Activated CD8-positive, alpha-beta memory T cell treated with anti-CD3 and anti-CD28 coated beads, Interleukin-2, amount 50 U/mL, for 24 hours (primary cell): Measurements from ENCODE around the gene RIC3.

ENCODE experiments used
- DNase-seq: peaks from one replicate; pipeline ENCODE4 v3.0.0-alpha.2; 2020; ENCODE audit errors: extremely low read depth

RIC3 gene

DNA sequence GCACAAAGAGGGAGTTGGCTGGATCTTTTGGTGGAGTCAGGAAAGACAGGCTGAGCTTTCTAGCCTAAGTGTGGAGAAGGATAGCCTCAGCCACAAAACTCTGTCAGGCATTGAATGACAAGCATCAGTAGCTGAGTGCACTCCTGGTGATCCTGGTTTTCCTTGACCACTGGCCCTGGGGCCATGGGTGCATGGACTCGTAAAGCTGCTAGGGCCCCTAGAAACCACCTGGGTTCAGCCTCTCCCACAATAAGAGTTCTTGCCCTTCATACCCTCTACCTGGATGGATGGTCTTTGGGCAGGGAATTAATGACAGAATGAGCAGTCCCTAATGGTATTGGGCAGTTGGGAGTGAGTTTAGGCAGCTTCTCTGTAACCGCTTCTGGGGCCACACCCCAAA is 64.9 kb downstream of the RIC3 start:
- DNase-seq: no peak

DNA sequence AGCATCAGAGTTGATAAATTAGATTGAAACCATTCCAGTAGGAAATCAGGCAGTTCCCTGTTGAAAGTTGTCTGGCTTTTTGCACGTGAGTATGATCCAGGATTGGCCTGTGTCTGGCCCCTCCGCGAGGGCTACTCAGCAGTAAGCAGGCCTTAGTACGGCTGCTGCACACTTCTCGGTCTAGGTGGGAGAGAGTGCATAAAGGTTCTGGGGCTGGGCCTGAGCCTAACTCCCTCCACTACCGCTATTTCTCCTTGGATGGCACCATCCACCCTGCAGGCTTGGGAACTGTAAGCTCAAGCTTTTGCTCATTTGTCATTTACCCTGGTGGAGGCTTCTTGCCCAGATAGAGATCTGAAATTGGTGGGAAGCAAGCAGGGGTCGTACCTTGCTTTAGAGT is 65.9 kb downstream of the RIC3 start:
- no peak for DNase-seq

DNA sequence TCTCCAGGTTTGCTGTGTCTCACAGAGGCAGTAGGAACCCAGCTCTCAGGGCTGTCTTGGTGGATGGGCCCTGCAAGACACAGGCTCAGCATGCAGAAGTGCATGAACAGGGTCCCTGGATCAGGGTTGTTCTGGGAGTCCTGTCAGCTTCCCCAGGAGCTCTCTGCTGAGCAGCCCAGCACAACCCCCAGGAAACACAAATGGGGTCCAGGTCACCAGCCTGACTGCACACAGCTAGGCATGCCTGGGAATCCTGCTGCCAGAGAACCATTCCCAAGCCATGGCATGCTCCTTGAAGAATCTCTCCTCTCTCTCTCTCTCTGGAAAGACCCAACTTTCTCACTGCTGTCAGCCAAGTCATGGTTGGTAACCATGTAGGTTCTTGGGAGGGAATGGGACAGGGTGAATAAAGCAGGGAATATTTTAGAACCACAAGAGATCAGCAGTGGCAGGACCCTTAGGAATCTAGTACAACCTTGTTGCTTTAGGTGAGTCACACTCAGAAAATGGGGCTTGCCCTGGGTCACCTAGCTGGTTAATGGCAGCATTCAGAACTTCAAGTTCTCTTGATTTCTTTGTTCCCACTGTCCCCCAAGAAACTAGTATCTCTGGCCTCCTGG is 66.4 kb downstream of the RIC3 start:
- no peak for DNase-seq

DNA sequence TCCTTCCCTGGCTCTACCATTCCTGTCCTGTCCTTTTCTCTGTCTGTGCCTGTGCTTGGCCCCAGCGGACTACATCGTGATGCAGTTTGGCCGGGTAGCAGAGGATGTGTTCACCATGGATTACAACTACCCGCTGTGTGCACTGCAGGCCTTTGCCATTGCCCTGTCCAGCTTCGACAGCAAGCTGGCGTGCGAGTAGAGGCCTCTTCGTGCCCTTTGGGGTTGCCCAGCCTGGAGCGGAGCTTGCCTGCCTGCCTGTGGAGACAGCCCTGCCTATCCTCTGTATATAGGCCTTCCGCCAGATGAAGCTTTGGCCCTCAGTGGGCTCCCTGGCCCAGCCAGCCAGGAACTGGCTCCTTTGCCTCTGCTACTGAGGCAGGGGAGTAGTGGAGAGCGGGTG is 67.4 kb downstream of the RIC3 start:
- no peak for DNase-seq

DNA sequence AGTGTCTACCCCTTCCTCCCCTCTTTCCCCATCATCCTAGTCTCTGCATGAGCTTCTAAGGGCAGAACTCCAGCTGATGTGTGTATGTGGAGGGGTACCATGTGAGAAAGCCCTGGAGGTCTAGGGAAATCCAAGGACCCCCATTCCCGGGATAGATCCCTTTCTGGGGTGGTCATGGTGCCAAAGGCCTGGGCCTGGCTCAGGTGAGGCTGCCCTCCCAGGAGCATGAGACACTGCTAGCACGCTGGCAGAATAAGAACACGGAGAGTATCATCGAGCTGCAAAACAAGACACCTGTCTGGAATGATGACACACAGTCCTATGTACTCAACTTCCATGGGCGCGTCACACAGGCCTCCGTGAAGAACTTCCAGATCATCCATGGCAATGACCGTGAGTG is 68.2 kb downstream of the RIC3 start:
- no peak for DNase-seq

DNA sequence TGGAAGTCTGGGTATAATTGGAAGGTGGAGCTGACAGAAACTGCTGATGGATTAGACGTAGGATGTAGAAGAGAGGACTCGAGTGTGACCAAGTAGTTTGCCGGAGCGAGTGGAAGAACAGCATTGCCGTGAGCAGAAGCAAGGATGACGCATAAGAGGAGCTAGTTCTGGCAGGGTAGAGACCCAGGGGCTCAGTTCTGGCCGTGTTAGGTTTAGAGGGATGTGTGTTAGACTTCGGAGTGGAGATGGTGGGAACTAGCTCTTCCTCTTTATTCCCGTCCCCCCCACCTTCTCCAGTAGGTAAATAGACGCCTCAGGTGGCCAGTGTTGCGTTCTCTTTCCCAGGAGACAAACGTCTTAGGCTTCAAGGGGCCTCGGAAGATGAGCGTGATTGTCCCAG is 68.7 kb downstream of the RIC3 start:
- DNase-seq: no peak

DNA sequence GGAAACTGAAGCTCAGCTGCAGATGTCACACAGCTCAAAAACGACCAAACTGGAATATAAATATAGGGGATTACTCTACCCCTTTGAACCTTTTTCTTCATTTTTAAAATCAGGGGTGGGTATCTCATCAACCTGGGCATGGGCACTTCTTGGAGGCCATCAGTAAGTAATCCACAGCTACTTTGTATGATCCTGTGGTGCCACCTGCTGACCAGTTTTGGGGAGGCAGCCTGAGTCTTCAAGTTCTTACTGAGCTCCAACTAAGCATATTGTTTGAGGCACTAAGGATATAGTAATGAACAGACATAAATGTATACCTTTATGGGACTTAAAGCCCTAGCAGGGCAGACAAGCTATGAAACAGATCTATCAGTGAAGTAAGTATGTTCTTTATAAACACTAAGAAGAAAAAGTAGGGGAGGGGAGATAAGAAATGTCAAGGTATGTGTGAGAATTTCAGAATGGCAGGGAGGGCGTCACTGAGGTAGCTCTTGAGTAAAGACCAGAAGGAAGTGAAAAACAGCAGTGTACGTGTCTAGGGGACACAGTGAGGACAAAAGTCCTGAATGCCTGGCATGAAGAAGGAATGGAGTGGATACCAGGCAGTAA is 69.4 kb downstream of the RIC3 start:
- peak; percentile 18 for DNase-seq

DNA sequence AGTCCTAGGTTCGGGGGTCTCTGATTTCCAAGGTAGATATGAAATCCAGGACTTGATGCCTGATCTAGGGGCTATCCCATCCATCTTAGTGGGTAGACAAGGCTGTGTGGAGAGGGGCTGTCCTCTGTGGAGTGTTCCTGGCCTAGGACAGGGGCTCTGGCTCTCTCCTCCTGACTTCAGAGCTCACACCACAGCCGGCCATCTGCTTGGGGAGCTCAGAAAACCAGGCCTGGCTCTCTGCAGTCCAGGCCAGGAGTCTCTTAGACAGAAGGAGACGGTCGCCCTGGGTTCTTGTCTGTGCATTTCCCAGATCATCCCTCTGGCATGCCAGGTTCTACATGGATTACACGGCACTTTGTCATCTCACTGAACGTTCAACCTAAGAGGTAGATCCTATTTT is 69.9 kb downstream of the RIC3 start:
- DNase-seq: no peak

DNA sequence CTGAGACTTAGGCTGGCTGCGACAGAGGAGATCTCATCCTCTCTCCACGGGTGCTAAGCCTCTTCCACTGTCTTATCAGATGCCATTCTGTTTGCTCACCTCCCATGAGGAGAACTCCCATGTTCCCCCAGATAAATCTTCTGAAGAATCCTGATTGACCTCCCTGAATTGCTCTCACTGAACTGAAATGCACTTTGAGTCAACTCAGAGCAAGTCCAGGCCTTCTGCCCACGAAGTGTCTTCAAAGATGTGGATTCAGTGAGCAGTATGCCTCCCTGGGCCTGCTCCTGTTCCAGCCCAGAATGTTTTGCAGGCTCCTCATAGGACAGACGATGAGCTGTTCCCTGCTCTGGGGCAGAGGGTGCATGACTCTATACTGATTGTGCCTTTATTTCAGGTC is 70.5 kb downstream of the RIC3 start:
- no peak for DNase-seq

DNA sequence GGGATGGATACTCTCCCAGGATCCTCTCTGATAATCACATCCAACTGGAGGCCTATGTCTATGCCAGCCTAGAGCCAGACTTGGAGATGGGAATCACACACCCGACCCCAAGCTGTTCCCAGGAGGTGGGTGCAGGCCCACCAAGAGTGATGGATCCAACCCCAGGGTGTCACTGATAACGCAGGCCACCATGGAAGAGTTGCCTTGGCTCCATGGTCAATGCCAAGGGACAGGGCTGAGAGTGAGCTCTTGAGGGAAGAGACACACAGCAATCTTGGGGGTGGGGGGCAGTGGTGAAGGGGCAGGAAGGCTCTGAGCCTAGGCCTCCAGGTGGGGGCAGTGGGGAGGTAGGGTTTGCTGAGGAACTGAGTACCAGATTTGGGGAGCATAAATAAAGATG is 70.9 kb downstream of the RIC3 start:
- DNase-seq: no peak

DNA sequence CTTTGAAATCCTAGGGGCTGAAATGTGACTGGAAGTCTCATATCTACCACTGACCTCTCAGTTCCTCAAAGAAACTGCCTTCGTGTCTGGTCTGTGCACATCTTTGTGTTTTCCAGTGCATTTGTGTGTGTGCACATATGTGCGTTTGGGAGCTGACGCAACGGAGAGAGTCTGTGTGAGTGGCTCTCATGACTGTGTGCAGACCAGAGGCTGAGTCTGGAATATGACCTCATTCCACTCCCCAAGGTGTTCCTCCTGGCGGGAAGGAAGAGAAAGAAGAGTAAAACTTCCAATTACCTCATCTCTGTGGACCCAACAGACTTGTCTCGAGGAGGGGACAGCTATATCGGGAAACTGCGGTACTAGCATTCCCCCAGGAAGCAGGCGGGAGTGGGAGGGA is 71.4 kb downstream of the RIC3 start:
- DNase-seq: no peak

DNA sequence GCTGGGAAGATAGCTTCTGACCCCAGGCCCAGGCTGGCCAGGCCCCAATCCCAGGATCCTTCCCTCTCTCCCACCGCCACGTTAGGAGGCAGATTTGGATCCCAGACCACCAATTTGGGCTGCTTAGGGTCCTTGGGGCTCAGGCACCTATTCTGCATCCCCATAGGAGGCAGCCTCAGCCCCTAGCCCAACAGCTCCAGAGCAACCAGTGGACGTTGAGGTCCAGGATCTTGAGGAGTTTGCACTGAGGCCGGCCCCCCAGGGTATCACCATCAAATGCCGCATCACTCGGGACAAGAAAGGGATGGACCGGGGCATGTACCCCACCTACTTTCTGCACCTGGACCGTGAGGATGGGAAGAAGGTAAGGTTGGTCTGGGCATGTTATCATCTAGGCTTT is 71.8 kb downstream of the RIC3 start:
- DNase-seq: no peak

DNA sequence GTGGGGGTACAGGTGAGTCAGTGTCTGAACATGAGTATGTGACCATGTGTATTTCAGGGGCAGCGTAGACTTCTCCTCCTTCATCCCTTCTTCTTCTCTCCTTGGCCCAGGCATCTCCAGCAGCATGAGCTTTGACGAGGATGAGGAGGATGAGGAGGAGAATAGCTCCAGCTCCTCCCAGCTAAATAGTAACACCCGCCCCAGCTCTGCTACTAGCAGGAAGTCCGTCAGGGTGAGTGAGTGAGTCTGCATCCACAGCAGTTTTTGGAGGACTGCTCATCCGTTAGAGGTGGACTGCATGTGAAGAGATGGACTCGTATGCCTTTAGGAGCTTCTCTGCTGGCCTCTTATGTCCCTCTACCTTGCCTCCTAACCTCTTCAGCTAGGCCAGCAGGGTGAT is 72.2 kb downstream of the RIC3 start:
- DNase-seq: no peak

DNA sequence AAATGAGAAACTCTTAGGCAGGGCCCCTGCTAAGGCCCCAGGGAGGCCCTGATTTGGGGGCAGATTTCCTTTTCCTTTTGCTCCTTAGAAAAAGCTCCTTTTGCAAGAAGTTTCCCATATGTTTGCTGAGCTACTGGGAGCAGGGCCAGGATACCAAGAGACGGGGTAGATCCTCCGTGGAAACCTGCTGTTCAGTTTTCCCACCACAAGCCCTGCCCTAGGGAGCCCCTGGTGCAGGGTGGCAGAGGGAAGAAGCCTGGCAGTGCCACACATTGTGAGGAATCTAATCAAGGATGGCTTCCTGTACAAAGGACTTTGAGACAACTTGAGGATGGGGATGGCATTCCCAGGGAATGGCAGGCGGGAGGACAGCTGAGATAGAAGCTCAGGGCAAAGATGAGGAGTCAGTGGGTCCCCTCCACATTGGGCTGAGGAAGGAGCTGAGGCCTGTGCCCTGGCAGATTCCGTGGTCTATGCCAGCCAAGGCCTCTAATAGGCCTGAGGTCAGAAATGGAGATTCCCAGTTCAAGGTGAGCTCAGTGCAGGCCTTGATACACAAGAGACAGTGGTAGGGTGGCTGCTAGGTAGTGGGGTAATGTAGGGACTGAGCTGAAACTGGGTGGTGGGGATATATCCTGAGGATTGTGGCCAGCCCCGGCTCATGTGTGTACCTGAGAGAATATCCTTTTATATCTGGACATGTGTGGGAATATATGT is 72.9 kb downstream of the RIC3 start:
- DNase-seq: no peak

DNA sequence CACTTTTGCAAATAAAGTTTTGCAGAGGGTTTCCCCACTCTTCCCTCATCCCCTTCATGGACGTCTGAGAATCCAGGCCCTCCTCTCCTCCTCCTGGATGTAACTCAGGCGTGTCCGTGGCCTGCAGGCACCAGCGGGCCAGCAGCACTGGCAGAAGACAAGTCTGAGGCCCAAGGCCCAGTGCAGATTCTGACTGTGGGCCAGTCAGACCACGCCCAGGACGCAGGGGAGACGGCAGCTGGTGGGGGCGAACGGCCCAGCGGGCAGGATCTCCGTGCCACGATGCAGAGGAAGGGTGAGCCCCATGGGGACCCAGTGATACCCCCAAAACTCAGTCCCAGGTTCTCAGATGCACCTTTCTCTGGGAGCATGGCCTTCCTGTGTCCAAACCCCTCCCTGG is 73.5 kb downstream of the RIC3 start:
- no peak for DNase-seq

DNA sequence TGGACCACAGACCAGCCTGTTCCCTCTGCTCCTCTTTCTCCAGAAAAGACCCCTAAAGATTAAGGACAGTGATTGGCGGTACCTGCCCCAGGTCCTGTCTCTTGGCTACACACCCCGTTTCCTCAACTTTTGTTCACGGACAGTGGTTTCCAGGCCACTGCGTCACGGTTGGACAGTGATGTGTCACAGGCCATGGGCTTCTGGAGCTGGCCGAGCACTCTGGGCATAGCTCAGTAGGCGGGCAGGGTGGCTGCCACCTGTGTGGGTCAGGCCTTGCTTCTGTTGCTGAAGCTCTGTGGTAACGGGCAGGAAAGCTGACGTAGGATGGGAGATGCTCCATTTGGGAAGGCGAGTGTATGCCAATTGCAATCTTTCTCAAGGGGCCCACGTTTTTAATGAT is 74.2 kb downstream of the RIC3 start:
- DNase-seq: no peak

DNA sequence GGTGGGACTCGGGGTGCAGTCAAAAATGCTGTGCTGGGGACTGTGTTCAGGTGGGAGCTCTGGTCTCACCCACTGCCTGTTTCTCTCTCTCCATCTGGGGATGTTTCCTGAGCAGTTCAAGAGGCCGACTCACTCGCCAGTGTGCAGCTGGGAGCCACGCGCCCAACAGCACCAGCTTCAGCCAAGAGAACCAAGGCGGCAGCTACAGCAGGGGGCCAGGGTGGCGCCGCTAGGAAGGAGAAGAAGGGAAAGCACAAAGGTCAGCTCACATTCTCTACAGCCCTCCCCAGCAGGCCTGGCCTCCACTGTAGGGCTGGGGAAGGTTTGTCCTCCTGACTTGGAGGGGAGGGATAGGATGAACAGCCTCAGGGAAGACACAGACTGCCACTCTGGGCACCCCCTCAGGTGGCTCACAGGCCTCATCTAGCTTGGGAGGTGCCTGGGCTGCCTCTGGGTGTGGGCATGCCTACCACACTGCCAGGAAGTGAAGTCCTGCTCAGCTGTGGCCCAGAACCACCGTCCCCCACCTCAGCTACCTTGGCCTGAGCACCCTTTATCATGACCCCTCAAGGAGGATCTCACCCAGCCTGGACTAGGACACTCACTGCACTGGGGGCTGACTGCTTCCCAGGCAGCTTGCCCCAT is 74.8 kb downstream of the RIC3 start:
- DNase-seq: no peak

DNA sequence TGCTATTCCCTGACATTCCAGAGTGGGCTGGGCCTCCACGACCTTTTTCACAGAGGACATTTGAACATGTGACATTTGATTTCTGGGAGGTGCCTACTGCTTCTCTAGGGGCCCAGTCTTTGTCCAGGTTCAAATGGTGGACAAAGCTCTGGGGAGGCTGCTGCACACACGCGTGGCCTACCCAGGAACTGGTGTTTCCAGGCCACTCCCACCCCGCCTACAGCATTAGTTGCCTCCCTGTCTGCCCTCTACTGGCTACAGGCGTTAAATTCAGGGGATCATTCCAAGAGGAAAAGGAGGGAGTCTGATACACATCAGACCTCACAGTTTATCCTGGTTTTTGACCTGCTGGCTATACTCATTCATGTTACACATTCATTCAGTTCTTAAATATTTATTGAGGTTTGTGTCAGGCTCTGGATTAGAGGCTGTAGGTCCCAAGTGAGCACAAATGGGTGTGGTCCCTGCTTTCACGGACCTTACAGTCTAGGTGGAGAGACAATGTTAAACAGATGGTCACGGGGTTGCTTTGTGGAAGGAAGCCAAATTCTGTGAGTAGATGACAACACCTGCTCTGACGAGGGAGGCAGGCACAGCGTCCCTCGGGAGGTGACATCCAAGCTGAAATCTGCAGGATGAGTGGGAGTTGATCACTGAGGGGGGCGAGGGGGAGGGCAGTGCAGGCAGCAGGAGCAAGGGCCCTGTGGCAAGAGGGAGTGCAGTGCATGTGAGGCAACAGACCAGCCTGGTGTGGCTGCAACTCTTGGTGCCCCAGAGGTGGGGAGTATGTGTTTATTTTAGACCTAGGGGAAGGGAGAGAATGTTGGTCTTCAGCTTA is 76.0 kb downstream of the RIC3 start:
- no peak for DNase-seq

DNA sequence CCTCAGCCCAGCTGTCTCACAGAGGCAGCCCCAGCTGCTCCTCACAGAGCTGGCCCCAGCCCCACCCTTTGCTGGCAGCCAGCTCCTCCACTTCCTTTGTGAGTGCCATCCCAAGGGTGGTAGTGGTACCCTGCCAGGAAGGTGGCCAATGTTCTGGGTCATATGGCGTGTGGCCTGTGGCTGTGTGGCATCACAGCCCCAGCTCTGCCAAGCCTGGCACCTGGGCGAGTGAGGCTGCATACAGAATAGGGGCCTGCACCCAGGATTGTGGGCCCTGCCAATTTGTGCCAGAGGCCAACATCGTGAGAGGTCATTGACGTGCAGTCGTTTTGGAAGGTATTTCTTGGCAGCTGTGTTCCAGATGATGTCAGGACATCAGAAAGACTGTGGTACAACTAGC is 77.1 kb downstream of the RIC3 start:
- DNase-seq: no peak

DNA sequence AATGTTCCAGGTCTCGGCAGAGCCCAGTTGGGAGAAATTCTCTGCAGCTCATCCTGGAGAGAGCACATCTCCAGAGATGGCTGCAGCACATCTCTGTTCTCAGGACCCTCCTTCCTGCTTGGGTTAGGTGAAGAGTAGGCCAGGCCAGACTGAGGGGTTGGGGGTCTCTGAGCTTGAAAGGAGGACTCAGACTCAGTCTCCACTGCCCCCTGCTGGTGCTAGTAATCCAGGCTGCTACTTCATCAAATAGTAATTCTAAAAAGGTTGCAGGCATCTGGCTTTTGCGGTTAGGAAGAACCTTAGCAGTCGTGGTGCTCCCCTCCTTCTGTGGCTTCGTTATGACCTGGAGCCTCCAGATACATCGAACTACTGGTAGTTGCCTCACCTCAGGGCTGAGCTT is 78.1 kb downstream of the RIC3 start:
- no peak for DNase-seq

DNA sequence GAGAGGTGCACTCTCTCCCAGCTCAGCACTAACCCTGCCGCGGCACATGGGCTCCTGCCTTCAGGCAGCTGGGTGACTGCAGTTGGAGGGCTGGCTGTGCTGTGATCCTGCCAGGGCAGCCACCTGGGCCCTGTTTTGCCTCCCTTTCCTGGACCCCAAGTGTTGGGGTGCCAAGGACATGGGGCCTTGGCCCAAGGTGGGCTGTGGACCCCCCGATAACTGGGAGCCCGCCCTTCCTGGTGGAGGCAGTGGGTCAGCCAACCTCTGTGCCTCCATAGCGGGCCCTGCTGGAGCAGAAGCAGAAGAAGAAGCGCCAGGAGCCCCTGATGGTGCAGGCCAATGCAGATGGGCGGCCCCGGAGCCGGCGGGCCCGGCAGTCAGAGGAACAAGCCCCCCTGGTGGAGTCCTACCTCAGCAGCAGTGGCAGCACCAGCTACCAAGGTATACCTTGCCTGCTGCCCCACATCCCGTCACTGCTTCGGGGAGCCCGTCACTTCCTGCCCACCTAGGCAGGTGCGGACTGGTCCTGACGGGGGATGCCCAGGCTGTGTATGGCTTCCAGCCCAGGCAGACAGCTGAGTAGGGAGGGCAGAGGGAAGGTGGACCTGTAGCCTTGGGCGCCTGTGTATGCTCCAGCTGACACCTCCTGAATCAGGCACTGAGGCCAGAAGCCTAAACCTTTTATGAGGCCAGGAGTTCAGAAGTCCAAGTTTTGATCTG is 78.9 kb downstream of the RIC3 start:
- no peak for DNase-seq

DNA sequence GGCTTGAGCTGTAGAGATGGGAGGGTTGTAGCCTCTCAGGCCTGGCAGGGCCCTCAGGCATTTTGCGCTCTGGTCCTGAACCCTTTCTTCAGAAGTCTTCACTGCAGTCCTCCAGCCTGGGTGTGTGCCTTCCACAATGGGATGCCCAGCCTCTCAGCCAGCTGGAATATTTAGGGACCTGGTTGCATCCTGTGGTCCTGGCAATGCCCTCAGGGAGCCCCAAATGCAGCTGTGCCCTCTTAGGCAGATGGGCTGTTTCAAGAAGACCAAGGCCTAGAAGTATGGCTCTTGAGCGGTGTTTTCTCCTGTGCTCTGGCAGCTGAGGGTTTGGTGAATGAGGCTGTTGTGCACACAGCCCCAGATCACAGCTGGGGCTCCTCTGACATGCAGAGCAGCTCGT is 81.1 kb downstream of the RIC3 start:
- no peak for DNase-seq
